HFFc6 (cell line): Measurements from ENCODE around the gene CCDC157. TPM values are rescaled to one million over a fixed set of nuclear protein-coding genes. Genes with fewer than 3 reads are reported as not detected.

ENCODE experiments used
- DNase-seq: peaks from one replicate; pipeline ENCODE4 v3.0.0-alpha.2; 2018
- H3K27ac Mint-ChIP-seq: 2 replicates; pipeline ENCODE4 v1.8.0; 2020; ENCODE audit warnings: mild to moderate bottlenecking, mixed read lengths
- H3K27me3 Mint-ChIP-seq: 2 replicates; pipeline ENCODE4 v1.8.0; 2021; ENCODE audit warnings: mild to moderate bottlenecking, moderate library complexity, mixed read lengths; ENCODE audit not compliant: insufficient read depth
- H3K36me3 Mint-ChIP-seq: 2 replicates; pipeline ENCODE4 v1.8.0; 2021; ENCODE audit warnings: low read depth, mixed read lengths
- H3K4me1 Mint-ChIP-seq: 2 replicates; pipeline ENCODE4 v1.8.0; 2020; ENCODE audit warnings: low read depth, mixed read lengths
- H3K4me3 Mint-ChIP-seq: 2 replicates; pipeline ENCODE4 v1.8.0; 2020; ENCODE audit warnings: mild to moderate bottlenecking, moderate library complexity, mixed read lengths
- H3K9me3 Mint-ChIP-seq: 2 replicates; pipeline ENCODE4 v1.8.0; 2020; ENCODE audit warnings: mild to moderate bottlenecking, mixed read lengths
- CTCF ChIP-seq: fragments of 200-600 bp; sonication (generic); IDR thresholded peaks from 2 replicates; pipeline ENCODE4 v1.5.0; 2021; ENCODE audit warnings: antibody characterized with exemption, mild to moderate bottlenecking
- total RNA-seq, 6 experiments: library from RNA; stranded (reverse); fragmentation: NEBNext Ultra II Directional; extraction: Animal tissue kit (Norgen Biotek cat#: 25700); gene quantifications; 2 replicates in 1 of 6; 3 replicates in 5 of 6; pipeline ENCODE4 v1.2.3, GENCODE V29; 2021

The CCDC157 gene
- total RNA-seq, 6 experiments from 2014 or later: 1.4 to 1.6 (median 1.5) TPM

GRCh38 chr22:30370641-30371230 is 13.9 kb downstream of the CCDC157 start:
- H3K9me3 Mint-ChIP-seq: no peaks in the 10 kb centered on the region
- H3K36me3 Mint-ChIP-seq: no peaks in the 10 kb centered on the region
- H3K4me1 Mint-ChIP-seq: peaks cover 10% of the 10 kb centered on the region
- DNase-seq: no peak
- H3K27ac Mint-ChIP-seq: no peak overlapping the region
- no peak overlapping the region for H3K4me3 Mint-ChIP-seq
- TF ChIP-seq CTCF: no peak
- H3K27me3 Mint-ChIP-seq: no peaks in the 10 kb centered on the region; the same call in 1 of the 2 replicates

- Mint-ChIP-seq H3K27ac (no peak overlapping the region), H3K27me3 (no peaks in the 10 kb centered on the region; the same call in 1 of the 2 replicates), H3K9me3 (no peaks in the 10 kb centered on the region), H3K36me3 (no peaks in the 10 kb centered on the region), H3K4me3 (no peak overlapping the region), H3K4me1 (peaks cover 10% of the 10 kb centered on the region)
- DNase-seq: no peak
- no peak for TF ChIP-seq CTCF
Measured at GRCh38 chr22:30371321-30371720, 14.5 kb downstream of the CCDC157 start.

GRCh38 chr22:30371981-30372380 is 15.2 kb downstream of the CCDC157 start:
- H3K9me3 Mint-ChIP-seq: no peaks in the 10 kb centered on the region
- no peak overlapping the region for H3K27ac Mint-ChIP-seq
- H3K36me3 Mint-ChIP-seq: no peaks in the 10 kb centered on the region
- TF ChIP-seq CTCF: no peak
- H3K4me1 Mint-ChIP-seq: peaks cover 10% of the 10 kb centered on the region
- no peak for DNase-seq
- H3K4me3 Mint-ChIP-seq: no peak overlapping the region
- no peaks in the 10 kb centered on the region; the same call in 1 of the 2 replicates for H3K27me3 Mint-ChIP-seq

GRCh38 chr22:30372915-30373314 is 16.1 kb downstream of the CCDC157 start:
- H3K36me3 Mint-ChIP-seq: no peaks in the 10 kb centered on the region
- H3K27me3 Mint-ChIP-seq: no peaks in the 10 kb centered on the region; the same call in 1 of the 2 replicates
- no peak overlapping the region for H3K27ac Mint-ChIP-seq
- TF ChIP-seq CTCF: no peak
- peaks cover 10% of the 10 kb centered on the region for H3K4me1 Mint-ChIP-seq
- DNase-seq: no peak
- no peaks in the 10 kb centered on the region for H3K9me3 Mint-ChIP-seq
- no peak overlapping the region for H3K4me3 Mint-ChIP-seq

GRCh38 chr22:30373331-30374325 is 16.8 kb downstream of the CCDC157 start:
- no peak for DNase-seq
- TF ChIP-seq CTCF: no peak
- no peak overlapping the region for H3K4me3 Mint-ChIP-seq
- H3K27me3 Mint-ChIP-seq: no peaks in the 10 kb centered on the region; the same call in 1 of the 2 replicates
- H3K27ac Mint-ChIP-seq: no peak overlapping the region
- H3K36me3 Mint-ChIP-seq: no peaks in the 10 kb centered on the region
- no peaks in the 10 kb centered on the region for H3K9me3 Mint-ChIP-seq
- peaks cover 4% of the 10 kb centered on the region for H3K4me1 Mint-ChIP-seq
